SU-DHL-6 (cell line): ENCODE data around the gene CBX1.

Source experiments
- CTCF ChIP-seq: fragments of 200-600 bp; sonication (generic); IDR thresholded peaks from one replicate; pipeline ENCODE4 v1.5.1; 2017; ENCODE audit warnings: antibody characterized with exemption, mild to moderate bottlenecking, low read length, moderate library complexity; ENCODE audit not compliant: insufficient read depth, poor library complexity, severe bottlenecking
- EZH2phosphoT487 ChIP-seq: fragments of 200-600 bp; sonication (generic), shearing (Covaris generic); conservative IDR thresholded peaks from 2 replicates; pipeline ENCODE4 v1.6.1; 2018; ENCODE audit warnings: mild to moderate bottlenecking, antibody characterized with exemption, low read length, moderate library complexity, mixed read lengths

GRCh38 chr17:48022901-48023300 is 78.4 kb downstream of the CBX1 start:
- TF ChIP-seq CTCF (no peak), EZH2phosphoT487 (no peak)
